ENCODE results near the gene SMIM29.
A peak's percentile ranks its signal among the peaks of the same experiment; 100 is the strongest.

Gene SMIM29

GRCh38 chr6:34237722-34238584, 10.9 kb downstream of the SMIM29 start:
- TF ChIP-seq, protein P1, sequence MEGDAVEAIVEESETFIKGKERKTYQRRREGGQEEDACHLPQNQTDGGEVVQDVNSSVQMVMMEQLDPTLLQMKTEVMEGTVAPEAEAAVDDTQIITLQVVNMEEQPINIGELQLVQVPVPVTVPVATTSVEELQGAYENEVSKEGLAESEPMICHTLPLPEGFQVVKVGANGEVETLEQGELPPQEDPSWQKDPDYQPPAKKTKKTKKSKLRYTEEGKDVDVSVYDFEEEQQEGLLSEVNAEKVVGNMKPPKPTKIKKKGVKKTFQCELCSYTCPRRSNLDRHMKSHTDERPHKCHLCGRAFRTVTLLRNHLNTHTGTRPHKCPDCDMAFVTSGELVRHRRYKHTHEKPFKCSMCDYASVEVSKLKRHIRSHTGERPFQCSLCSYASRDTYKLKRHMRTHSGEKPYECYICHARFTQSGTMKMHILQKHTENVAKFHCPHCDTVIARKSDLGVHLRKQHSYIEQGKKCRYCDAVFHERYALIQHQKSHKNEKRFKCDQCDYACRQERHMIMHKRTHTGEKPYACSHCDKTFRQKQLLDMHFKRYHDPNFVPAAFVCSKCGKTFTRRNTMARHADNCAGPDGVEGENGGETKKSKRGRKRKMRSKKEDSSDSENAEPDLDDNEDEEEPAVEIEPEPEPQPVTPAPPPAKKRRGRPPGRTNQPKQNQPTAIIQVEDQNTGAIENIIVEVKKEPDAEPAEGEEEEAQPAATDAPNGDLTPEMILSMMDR (IDR thresholded peaks at IDR 0.05; ENCODE audit: borderline replicate concordance, insufficient read depth, low read depth, low read length) = peak; percentile 43; the same call in 1 of the 2 replicates
- peak overlapping the region; percentile 69 for H3K4me3 ChIP-seq (ENCODE audit: low read depth, low read length)

- peak overlapping the region; percentile 69 for H3K4me3 ChIP-seq (ENCODE audit: low read depth, low read length)
- TF ChIP-seq, protein P1 (IDR thresholded peaks at IDR 0.05; ENCODE audit: borderline replicate concordance, insufficient read depth, low read depth, low read length) = no peak
Measured at GRCh38 chr6:34237316-34237721, 11.5 kb downstream of the SMIM29 start.

GRCh38 chr6:34236443-34237315, 12.1 kb downstream of the SMIM29 start, which contains the start of gene HMGA1:
TSS of gene HMGA1 (plus strand) at chr6:34236873. CDS start at chr6:34240781, 3,908 bp downstream.
- TF ChIP-seq, protein P1 (IDR thresholded peaks at IDR 0.05; ENCODE audit: borderline replicate concordance, insufficient read depth, low read depth, low read length) = no peak
- H3K4me3 ChIP-seq (ENCODE audit: low read depth, low read length) = peak within 1 kb of the TSS; percentile 69

DNA sequence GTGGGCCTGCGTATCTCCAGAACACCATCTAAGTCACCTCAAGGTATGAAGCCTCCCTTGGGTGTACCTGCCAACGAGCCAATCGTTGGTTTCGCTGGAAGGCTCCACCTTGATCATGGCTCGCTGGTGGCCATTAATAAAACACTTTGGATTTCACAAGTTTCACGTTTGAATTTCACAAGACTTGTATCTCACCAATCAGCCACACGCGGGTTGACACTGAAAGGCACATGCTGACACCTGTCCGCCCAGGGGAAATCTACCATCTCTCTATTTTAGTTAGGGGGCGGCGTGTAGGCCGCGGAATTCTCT, 12.7 kb downstream of the SMIM29 start:
- peak overlapping the region; percentile 69 for H3K4me3 ChIP-seq (ENCODE audit: low read depth, low read length)
- TF ChIP-seq, protein P1 (IDR thresholded peaks at IDR 0.05; ENCODE audit: borderline replicate concordance, insufficient read depth, low read depth, low read length) = no peak

DNA sequence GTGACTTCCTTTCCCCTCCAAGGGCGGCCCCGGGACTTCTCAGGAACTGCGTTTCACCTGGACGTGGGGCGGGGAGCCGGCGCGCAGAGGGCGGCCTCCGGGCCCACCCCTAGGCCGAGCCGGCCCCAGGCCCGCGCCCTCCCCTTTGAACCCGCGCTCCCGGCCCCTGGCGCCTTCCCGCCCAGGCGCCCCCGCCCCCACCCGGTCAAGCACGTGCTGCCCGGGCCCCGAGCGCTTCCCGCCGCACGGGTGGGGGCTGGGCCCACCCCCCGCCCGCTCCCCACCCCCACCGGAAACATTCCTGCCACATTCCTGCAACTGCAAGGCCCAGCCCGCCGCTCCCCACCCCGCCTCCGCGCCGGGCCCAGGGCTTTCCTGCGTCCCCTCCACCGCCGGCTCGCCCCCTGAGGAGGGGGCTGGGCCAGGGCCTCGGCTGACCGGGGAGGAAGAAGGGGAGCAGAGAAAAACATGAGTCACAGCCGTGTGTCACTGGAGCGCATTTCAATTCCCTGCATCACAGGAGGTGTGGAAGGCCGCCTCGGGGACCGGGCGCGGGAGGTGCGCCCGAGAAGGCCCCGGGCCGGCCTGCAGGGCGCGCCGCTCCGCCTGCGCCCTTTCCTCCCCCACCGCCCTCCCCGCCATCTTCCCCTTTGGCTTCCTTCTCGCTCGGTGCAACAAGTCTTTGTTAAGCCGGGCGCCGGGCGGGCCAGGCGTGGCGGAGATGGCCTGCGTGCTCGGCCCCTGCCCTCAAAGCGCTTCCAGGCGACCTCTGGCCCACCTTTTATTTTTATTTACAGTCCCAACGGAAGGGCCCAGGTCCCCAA, 13.3 kb downstream of the SMIM29 start:
- peak overlapping the region; percentile 69 for H3K4me3 ChIP-seq (ENCODE audit: low read depth, low read length)
- TF ChIP-seq, protein P1 (IDR thresholded peaks at IDR 0.05; ENCODE audit: borderline replicate concordance, insufficient read depth, low read depth, low read length) = no peak

DNA sequence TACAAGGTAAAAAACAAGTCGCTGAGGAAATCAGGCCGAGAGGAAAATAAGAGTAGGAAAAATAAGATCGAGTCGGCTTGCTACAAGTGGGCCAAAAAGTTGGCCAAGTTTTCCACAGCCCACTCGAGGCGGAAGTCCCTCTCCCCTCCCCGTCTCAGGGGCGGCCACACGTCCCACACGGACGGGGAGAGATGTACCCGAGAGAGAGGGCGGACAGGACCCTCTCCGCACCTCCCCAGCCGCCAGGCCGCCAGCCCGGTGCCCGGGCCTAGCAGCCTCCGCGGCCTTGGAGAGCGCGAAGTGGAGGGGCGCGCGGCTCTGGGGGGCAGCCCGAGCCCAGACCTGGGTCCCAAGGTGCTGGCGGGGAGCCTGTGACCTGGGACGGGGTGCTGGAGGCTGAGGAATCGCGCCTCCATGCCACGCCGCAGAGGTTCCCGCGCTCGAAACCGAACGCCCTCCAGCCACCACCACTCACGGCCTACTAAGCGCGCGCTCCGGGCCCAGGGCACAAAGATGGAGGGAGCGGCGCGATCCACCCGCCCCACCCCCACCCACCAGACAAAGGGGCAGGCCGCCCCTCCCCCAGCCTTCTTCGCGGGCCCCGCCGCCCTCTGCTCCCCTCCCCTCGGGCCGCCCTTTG, 14.0 kb downstream of the SMIM29 start:
- H3K4me3 ChIP-seq (ENCODE audit: low read depth, low read length) = no peak overlapping the region
- TF ChIP-seq, protein P1 (IDR thresholded peaks at IDR 0.05; ENCODE audit: borderline replicate concordance, insufficient read depth, low read depth, low read length) = no peak

Measured in GM12875 (cell line).